Measurements from ENCODE around the gene GIMAP7.

The GIMAP7 gene

DNA sequence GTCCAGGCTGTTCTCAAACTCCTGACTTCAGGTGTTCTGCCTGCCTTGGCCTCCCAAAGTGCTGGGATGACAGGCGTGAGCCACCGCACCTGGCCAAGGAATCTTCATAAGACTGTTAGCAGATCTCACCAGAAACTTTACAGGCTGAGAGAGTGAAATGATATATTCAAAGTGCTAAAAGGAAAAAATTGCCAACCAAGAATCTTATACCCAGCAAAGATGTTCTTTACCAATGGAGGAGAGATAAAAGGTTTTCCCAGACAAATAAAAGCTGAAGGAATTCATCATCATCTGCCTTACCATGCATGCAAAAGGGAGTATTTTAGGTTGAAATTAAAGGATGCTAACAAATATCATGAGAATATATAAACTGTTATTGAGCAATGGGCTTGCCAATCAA lies 23.6 kb downstream of the GIMAP7 start:
- H3K27ac ChIP-seq = no peak overlapping the region
- TF ChIP-seq CTCF (conservative IDR thresholded peaks at IDR 0.05) = no peak
- no peak for TF ChIP-seq ZFX (IDR thresholded peaks at IDR 0.05)

GRCh38 chr7:150553163-150553562 lies 38.5 kb downstream of the GIMAP7 start:
- H3K27ac ChIP-seq = no peak overlapping the region
- TF ChIP-seq CTCF (conservative IDR thresholded peaks at IDR 0.05) (no peak), ZFX (IDR thresholded peaks at IDR 0.05) (no peak)

DNA sequence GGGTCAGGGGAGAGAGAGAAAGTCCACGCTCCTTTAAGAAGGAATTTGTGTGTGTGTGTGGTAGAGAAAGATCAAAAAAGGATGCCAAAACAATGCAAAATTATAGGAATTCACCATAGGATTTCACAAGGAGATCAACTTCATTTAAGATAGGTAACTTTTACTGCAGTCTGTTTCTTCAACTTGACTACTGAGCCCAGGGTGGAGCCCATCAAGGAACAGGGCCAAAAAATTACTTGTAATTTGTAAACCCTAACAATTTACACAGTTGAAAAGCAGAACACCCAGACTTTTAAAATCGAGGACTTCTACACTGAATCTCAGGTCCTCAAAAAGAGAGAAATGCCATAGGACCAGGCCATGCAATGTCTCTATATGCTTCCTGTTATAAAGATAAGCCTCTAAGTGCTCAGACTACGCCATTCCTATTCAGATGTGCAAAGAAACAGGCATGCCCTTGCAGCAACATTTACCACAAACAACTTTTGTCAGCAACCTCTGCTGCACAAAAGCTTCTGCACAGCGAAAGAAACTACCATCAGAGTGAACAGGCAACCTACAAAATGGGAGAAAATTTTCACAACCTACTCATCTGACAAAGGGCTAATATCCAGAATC lies 42.0 kb downstream of the GIMAP7 start:
- no peak overlapping the region for H3K27ac ChIP-seq
- TF ChIP-seq CTCF (conservative IDR thresholded peaks at IDR 0.05) = no peak
- TF ChIP-seq ZFX (IDR thresholded peaks at IDR 0.05) = no peak

GRCh38 chr7:150560486-150560885 lies 45.8 kb downstream of the GIMAP7 start:
- no peak for TF ChIP-seq ZFX (IDR thresholded peaks at IDR 0.05)
- TF ChIP-seq CTCF (conservative IDR thresholded peaks at IDR 0.05) = no peak
- no peak overlapping the region for H3K27ac ChIP-seq

DNA sequence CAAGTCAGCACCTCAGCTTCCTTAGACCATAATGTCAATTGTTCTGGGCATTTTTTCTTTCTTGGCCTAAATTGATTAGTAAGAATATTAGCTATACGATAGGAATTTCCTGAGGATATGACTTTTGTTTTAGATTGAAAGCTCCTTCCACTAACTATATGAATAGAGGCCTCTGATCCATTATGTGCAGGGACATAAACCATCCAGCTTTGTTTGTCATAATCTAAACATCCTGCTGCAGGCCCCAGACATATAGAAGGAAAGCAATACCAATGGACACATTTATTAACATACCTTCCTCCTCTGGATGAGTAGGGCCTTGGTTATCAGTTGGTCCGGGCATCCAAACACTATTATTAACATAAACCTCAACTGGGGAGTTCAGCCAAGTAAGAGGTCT lies 48.2 kb downstream of the GIMAP7 start:
- no peak for TF ChIP-seq ZFX (IDR thresholded peaks at IDR 0.05)
- TF ChIP-seq CTCF (conservative IDR thresholded peaks at IDR 0.05) = no peak

DNA sequence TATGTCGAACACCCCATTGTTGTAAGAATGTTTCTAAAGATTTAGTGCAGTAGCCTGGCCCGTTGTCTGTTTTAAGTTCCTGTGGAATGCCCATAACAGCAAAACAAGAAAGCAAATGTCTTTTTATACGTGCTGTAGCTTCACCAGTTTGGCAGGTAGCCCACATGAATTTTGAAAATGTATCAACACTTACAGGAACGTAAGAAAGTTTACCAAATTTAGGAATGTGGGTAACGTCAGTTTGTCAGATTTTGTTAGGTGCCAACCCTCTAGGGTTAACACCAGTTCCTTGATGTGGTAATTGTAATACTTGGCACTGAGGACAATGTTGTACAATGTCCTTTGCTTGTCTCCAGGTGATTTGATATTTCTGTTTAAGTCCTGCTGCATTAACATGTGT lies 49.3 kb downstream of the GIMAP7 start:
- H3K27ac ChIP-seq = no peak overlapping the region
- TF ChIP-seq ZFX (IDR thresholded peaks at IDR 0.05) (no peak), CTCF (conservative IDR thresholded peaks at IDR 0.05) (no peak)

More for the DNA sequence above, 48.2 kb downstream of the GIMAP7 start:
- H3K27ac ChIP-seq = no peak overlapping the region

GRCh38 chr7:150564566-150564965 lies 49.9 kb downstream of the GIMAP7 start:
- TF ChIP-seq CTCF (conservative IDR thresholded peaks at IDR 0.05) (no peak), ZFX (IDR thresholded peaks at IDR 0.05) (no peak)
- no peak overlapping the region for H3K27ac ChIP-seq

Data from C4-2B (cell line).